OCI-LY3 (cell line): Measurements from ENCODE around the gene PPP2R2D.

Source experiments
- H2AFZ ChIP-seq: fragments of 200-600, 300-600 bp; shearing (Covaris generic); 2 replicates; pipeline ENCODE4 v1.6.0; 2014; ENCODE audit warnings: antibody characterized with exemption, low read depth, low read length
- H3K27ac ChIP-seq: fragments of 200-600, 300-600 bp; sonication (generic); 2 replicates; pipeline ENCODE4 v1.5.1; 2014; ENCODE audit warnings: mild to moderate bottlenecking, low read length, moderate library complexity, mixed read lengths
- H3K27me3 ChIP-seq: fragments of 200-600, 300-600 bp; sonication (generic); 2 replicates; pipeline ENCODE4 v1.6.1; 2014; ENCODE audit warnings: low read depth, low read length, mixed read lengths
- H3K36me3 ChIP-seq: fragments of 200-600, 300-600 bp; sonication (generic); replicated peaks from 2 replicates; pipeline ENCODE3; 2014; ENCODE audit warnings: low read depth, low read length, mixed read lengths
- H3K4me1 ChIP-seq: fragments of 300-600, 200-600 bp; sonication (generic); 2 replicates; pipeline ENCODE4 v1.6.1; 2014; ENCODE audit warnings: low read length, mixed read lengths
- H3K4me2 ChIP-seq: fragments of 200-600, 300-600 bp; sonication (generic); 2 replicates; pipeline ENCODE4 v1.6.1; 2014; ENCODE audit warnings: low read length, mixed read lengths
- H3K4me3 ChIP-seq: fragments of 300-600, 200-600 bp; sonication (generic); 2 replicates; pipeline ENCODE4 v1.5.1; 2014; ENCODE audit warnings: antibody characterized with exemption, mild to moderate bottlenecking, low read length, moderate library complexity
- H3K79me2 ChIP-seq: fragments of 300-600, 200-600 bp; shearing (Covaris generic); 2 replicates; pipeline ENCODE4 v1.6.1; 2014; ENCODE audit warnings: mild to moderate bottlenecking, low read length, mixed read lengths
- H3K9ac ChIP-seq: fragments of 300-600, 200-600 bp; shearing (Covaris generic); 2 replicates; pipeline ENCODE4 v1.6.0; 2014; ENCODE audit warnings: mild to moderate bottlenecking, low read length, moderate library complexity
- H3K9me3 ChIP-seq: fragments of 200-600, 300-600 bp; shearing (Covaris generic); 2 replicates; pipeline ENCODE4 v1.6.1; 2014; ENCODE audit warnings: low read length, mixed read lengths; ENCODE audit not compliant: insufficient read depth
- H4K20me1 ChIP-seq: fragments of 200-600, 300-600 bp; sonication (generic); 2 replicates; pipeline ENCODE4 v1.6.1; 2016; ENCODE audit warnings: low read length, mixed read lengths; ENCODE audit not compliant: insufficient read depth
- CTCF ChIP-seq: fragments of 200-600, 300-600 bp; sonication (generic); IDR thresholded peaks from 2 replicates; pipeline ENCODE4 v1.5.1; 2014; ENCODE audit warnings: antibody characterized with exemption, low read length, low read depth
- EZH2phosphoT487 ChIP-seq: fragments of 200-600 bp; shearing (Covaris generic); IDR thresholded peaks from 2 replicates; pipeline ENCODE4 v1.6.1; 2018; ENCODE audit warnings: antibody characterized with exemption, mixed run types, low read depth

PPP2R2D gene

GRCh38 chr10:131856441-131857094, 44.2 kb upstream of the PPP2R2D start:
- Histone ChIP-seq H3K4me3 (no peak overlapping the region), H3K36me3 (no peaks in the 10 kb centered on the region), H3K79me2 (no peaks in the 10 kb centered on the region), H3K4me2 (no peak overlapping the region), H4K20me1 (no peaks in the 10 kb centered on the region), H3K27me3 (no peaks in the 10 kb centered on the region), H2AFZ (no peak overlapping the region), H3K27ac (no peak overlapping the region), H3K9me3 (no peaks in the 10 kb centered on the region), H3K4me1 (no peaks in the 10 kb centered on the region), H3K9ac (no peak overlapping the region)
- no peak for TF ChIP-seq CTCF
- TF ChIP-seq EZH2phosphoT487: no peak

- H3K4me1 ChIP-seq: no peaks in the 10 kb centered on the region
- no peaks in the 10 kb centered on the region for H3K79me2 ChIP-seq
- no peaks in the 10 kb centered on the region for H3K36me3 ChIP-seq
- no peaks in the 10 kb centered on the region for H4K20me1 ChIP-seq
- no peak overlapping the region for H3K9ac ChIP-seq
- no peak for TF ChIP-seq EZH2phosphoT487
- no peak for TF ChIP-seq CTCF
- no peaks in the 10 kb centered on the region for H3K9me3 ChIP-seq
- no peaks in the 10 kb centered on the region for H3K27me3 ChIP-seq
- no peak overlapping the region for H3K27ac ChIP-seq
- H3K4me2 ChIP-seq: no peak overlapping the region
- no peak overlapping the region for H2AFZ ChIP-seq
- H3K4me3 ChIP-seq: no peak overlapping the region
Measured at GRCh38 chr10:131857156-131858117, 43.4 kb upstream of the PPP2R2D start.

- no peak overlapping the region for H3K9ac ChIP-seq
- H3K4me1 ChIP-seq: no peaks in the 10 kb centered on the region
- no peaks in the 10 kb centered on the region for H3K27me3 ChIP-seq
- no peak for TF ChIP-seq EZH2phosphoT487
- TF ChIP-seq CTCF: no peak
- no peak overlapping the region for H3K4me2 ChIP-seq
- no peaks in the 10 kb centered on the region for H3K36me3 ChIP-seq
- H3K9me3 ChIP-seq: no peaks in the 10 kb centered on the region
- H3K4me3 ChIP-seq: no peak overlapping the region
- H3K27ac ChIP-seq: no peak overlapping the region
- H2AFZ ChIP-seq: no peak overlapping the region
- H3K79me2 ChIP-seq: no peaks in the 10 kb centered on the region
- H4K20me1 ChIP-seq: no peaks in the 10 kb centered on the region
Measured at GRCh38 chr10:131858118-131858515, 42.7 kb upstream of the PPP2R2D start.
